GM10266 (cell line): ENCODE data around the gene RASGRF1.
A peak's percentile ranks its signal among the peaks of the same experiment; 100 is the strongest.

Experiments
- DNase-seq: peaks from one replicate; pipeline ENCODE4 v3.0.0; 2012; ENCODE audit errors: extremely low spot score
- CTCF ChIP-seq: IDR thresholded peaks from 2 replicates; pipeline ENCODE4 v1.5.1; 2012; ENCODE audit warnings: mild to moderate bottlenecking, low read depth; ENCODE audit not compliant: control insufficient read depth, insufficient read depth; ENCODE audit errors: missing control alignments

Gene RASGRF1

DNA sequence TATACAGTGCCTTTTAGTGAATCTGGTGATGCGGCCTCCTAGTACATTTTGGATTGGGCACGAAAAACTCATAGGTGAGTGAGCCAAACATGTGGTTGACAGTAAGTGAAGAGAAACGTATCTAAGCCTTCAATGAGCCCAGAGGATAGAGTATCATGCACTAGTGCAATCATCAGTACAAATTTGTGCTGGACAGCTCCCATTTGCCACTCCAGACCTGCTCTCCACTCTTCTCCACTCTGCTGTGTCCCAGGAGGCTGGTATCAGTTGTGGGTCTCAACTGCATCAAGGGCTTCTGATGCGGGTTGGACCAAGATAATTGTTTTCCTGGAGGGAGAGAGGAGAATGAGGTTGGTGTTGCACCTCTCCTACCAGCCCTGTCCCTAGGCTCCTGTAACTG lies 9.1 kb upstream of the RASGRF1 start:
- TF ChIP-seq CTCF, result no peak
- DNase-seq, result no peak

DNA sequence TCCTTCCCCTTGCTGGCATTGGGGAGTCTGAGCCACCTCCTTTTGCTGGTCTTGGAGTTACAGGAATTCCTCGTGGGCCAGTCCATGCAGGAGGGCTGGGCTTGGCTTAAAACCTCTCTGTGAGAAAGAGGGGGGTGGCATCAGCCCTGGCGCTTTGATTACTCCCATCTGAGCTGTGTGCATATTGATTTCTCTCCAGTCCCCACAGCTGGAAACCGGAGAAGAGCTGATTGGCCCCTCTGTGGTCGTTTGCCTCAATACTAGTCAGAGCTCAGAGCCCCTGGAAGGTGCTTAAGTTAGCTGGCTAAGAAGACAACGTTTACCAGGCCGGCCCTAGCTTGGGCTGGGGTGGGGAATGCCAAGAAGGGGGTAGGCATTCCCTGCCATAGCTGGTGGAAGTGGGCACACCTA lies 4.0 kb upstream of the RASGRF1 start:
- DNase-seq, result no peak
- no peak for TF ChIP-seq CTCF

- no peak for DNase-seq
- TF ChIP-seq CTCF, result no peak
These were observed 2.9 kb upstream of the RASGRF1 start for GRCh38 chr15:79093352-79093935.

DNA sequence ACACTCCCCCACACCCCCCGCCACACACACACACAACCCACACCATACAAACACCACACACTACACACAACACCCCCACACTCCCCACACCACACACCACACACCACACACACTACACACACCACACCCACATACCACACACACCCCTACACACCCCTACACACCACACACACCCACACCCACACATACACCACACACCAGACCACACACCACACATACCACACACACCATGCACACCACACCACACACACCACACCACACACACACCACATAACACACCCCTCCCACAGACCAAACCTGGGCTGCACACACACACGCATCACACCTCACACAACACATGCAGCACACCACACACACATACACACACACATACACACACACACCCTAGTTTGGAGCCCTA lies 1.8 kb upstream of the RASGRF1 start:
- DNase-seq, result no peak
- no peak for TF ChIP-seq CTCF

DNA sequence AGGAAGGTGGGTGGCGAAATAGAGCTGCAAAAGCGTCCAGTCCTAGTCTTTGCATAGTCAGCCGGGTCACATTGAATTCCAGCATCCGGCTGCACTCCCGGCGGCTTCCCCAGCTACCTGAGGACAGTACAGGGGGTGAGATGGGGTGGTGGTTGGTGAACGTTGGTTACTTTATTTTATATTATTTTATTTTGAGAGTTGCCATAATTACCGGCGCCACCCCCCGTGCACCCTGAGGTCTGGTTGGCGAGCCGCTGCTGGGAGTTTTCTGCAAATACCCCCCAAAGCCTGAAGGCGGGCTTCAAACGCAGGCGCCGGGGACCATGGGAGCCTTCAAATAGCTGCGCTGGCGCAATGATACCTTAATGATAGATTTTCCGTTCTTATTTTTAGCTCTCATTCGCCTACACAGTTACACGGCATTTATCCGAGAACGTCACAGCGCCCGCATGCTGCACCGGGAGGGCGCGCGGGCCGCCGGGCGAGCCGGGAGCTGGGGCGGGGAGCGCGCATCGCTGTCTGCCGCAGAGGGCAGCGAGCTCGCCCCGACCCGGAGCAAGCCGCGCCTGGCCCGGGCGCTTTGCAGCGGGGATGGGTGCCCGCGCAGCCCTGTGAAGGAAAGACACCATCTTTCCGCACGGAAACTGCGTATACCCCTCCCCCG lies 756 bp upstream of the RASGRF1 start:
- peak; percentile 47 for DNase-seq
- no peak for TF ChIP-seq CTCF

- DNase-seq, result no peak
- no peak for TF ChIP-seq CTCF
These were observed 592 bp downstream of the RASGRF1 start for GRCh38 chr15:79089890-79090486.

- no peak for DNase-seq
- no peak for TF ChIP-seq CTCF
These were observed 1.2 kb downstream of the RASGRF1 start for GRCh38 chr15:79089331-79089889.
